SK-N-SH (cell line): ENCODE data around the gene SUMO2. TPM values are rescaled to one million over a fixed set of nuclear protein-coding genes. Genes with fewer than 3 reads are reported as not detected.

Experiments
- CTCF ChIA-PET: fragments of 300-600, 350-600 bp; formaldehyde crosslinking; extraction: SDS; loops from one replicate; lab custom pipeline; 2021; lab: Yijun Ruan, JAX
- POLR2A ChIA-PET: fragments of 350-600 bp; sonication (Branson Sonifier 250); formaldehyde crosslinking; extraction: SDS; loops from one replicate; lab custom pipeline; 2020; ENCODE audit warnings: antibody characterized with exemption, inconsistent platforms; lab: Yijun Ruan, JAX
- DNase-seq: peaks from one replicate; pipeline ENCODE4 v3.0.0; 2012
- H2AFZ ChIP-seq: fragments of 200-600 bp; sonication (generic); 2 replicates; pipeline ENCODE4 v1.8.1; 2016; ENCODE audit warnings: antibody characterized with exemption, mild to moderate bottlenecking, low read depth
- H3F3A ChIP-seq: fragments of 200-600 bp; sonication (generic); replicated peaks from 2 replicates; pipeline ENCODE3; 2016; ENCODE audit warnings: antibody characterized with exemption, mild to moderate bottlenecking; ENCODE audit not compliant: insufficient read depth
- H3K27ac ChIP-seq, 2 experiments: fragments of 200-500 bp in 1 of 2; fragments of 200-600 bp in 1 of 2; sonication (Bioruptor generic) in 1 of 2; sonication (generic), shearing (Covaris generic) in 1 of 2; 2 replicates each; pipeline versions ENCODE4 v1.5.1 to v1.6.1; 2014 to 2016; ENCODE audit warnings: low read depth in 2 of 2, inconsistent platforms in 1 of 2, low read length in 1 of 2, mild to moderate bottlenecking in 1 of 2, mixed read lengths in 1 of 2
- H3K27me3 ChIP-seq: fragments of 200-600 bp; sonication (generic), shearing (Covaris generic); 2 replicates; pipeline ENCODE4 v1.6.1; 2016; ENCODE audit warnings: mixed run types; ENCODE audit not compliant: insufficient read depth
- H3K36me3 ChIP-seq, 2 experiments: fragments of 200-500 bp in 1 of 2; fragments of 200-600 bp in 1 of 2; sonication (Bioruptor generic) in 1 of 2; sonication (generic) in 1 of 2; replicated peaks in 1 of 2; 2 replicates each; pipeline versions ENCODE3 to v1.5.1; 2014 to 2016; ENCODE audit warnings: low read length in 1 of 2, mild to moderate bottlenecking in 1 of 2; ENCODE audit not compliant: insufficient read depth in 2 of 2, control insufficient read depth in 1 of 2
- H3K4me1 ChIP-seq, 2 experiments: fragments of 200-500 bp in 1 of 2; fragments of 200-600 bp in 1 of 2; sonication (Bioruptor generic) in 1 of 2; sonication (generic), shearing (Covaris generic) in 1 of 2; 2 replicates each; pipeline versions ENCODE4 v1.5.1 to v1.6.1; 2014 to 2016; ENCODE audit warnings: low read depth in 1 of 2, low read length in 1 of 2, mixed run types in 1 of 2; ENCODE audit not compliant: insufficient read depth in 2 of 2, control insufficient read depth in 1 of 2
- H3K4me2 ChIP-seq: fragments of 200-600 bp; sonication (generic), shearing (Covaris generic); 2 replicates; pipeline ENCODE4 v1.6.1; 2017; ENCODE audit warnings: mixed run types
- H3K4me3 ChIP-seq, 2 experiments: fragments of 200-500 bp in 1 of 2; fragments of 200-600 bp in 1 of 2; sonication (Bioruptor generic) in 1 of 2; sonication (generic), shearing (Covaris generic) in 1 of 2; 2 replicates each; pipeline versions ENCODE4 v1.5.1 to v1.8.1; 2014 to 2016; ENCODE audit warnings: low read depth in 2 of 2, inconsistent platforms in 1 of 2, low read length in 1 of 2, mild to moderate bottlenecking in 1 of 2, mixed read lengths in 1 of 2, moderate library complexity in 1 of 2
- H3K79me2 ChIP-seq: fragments of 200-600 bp; sonication (generic); 2 replicates; pipeline ENCODE4 v1.8.1; 2017; ENCODE audit warnings: mild to moderate bottlenecking; ENCODE audit not compliant: insufficient read depth
- H3K9ac ChIP-seq: fragments of 200-600 bp; sonication (generic); 2 replicates; pipeline ENCODE4 v1.6.1; 2017; ENCODE audit warnings: mixed run types
- H3K9me2 ChIP-seq: fragments of 200-600 bp; sonication (generic); 2 replicates; pipeline ENCODE4 v1.6.1; 2017; ENCODE audit warnings: mixed run types
- H3K9me3 ChIP-seq: fragments of 200-600 bp; sonication (generic); 2 replicates; pipeline ENCODE4 v1.6.1; 2017; ENCODE audit warnings: mixed run types, mild to moderate bottlenecking, moderate library complexity
- H4K20me1 ChIP-seq: fragments of 200-600 bp; sonication (generic); 2 replicates; pipeline ENCODE4 v1.6.1; 2017; ENCODE audit warnings: mild to moderate bottlenecking, mixed run types; ENCODE audit not compliant: insufficient read depth
- CHD2 ChIP-seq: fragments of 150-350 bp; IDR thresholded peaks from 2 replicates; pipeline ENCODE4 v1.6.1; 2018; ENCODE audit warnings: low read length; ENCODE audit not compliant: partially characterized antibody
- CTCF ChIP-seq: fragments of 200-600 bp; sonication (generic); IDR thresholded peaks from 2 replicates; pipeline ENCODE4 v1.6.1; 2017; ENCODE audit warnings: antibody characterized with exemption, mild to moderate bottlenecking, moderate library complexity
- EP300 ChIP-seq, 2 experiments: IDR thresholded peaks; 2 replicates each; pipeline versions ENCODE4 v1.4.0 to v1.6.1; 2012; ENCODE audit warnings: borderline replicate concordance in 1 of 2, low read depth in 1 of 2, low read length in 1 of 2
- IRF3 ChIP-seq: fragments of 150-350 bp; IDR thresholded peaks from 2 replicates; pipeline ENCODE4 v1.6.1; 2016; ENCODE audit warnings: mild to moderate bottlenecking, low read depth, low read length
- NFIC ChIP-seq: IDR thresholded peaks from 2 replicates; pipeline ENCODE4 v1.4.0; 2012; ENCODE audit warnings: borderline replicate concordance
- NRF1 ChIP-seq: IDR thresholded peaks from 2 replicates; pipeline ENCODE4 v1.6.1; 2012; ENCODE audit warnings: low read depth, mild to moderate bottlenecking, low read length
- POLR2AphosphoS5 ChIP-seq: IDR thresholded peaks from 2 replicates; pipeline ENCODE4 v1.6.1; 2012; ENCODE audit warnings: low read depth, low read length
- RCOR1 ChIP-seq: fragments of 150-350 bp; IDR thresholded peaks from 2 replicates; pipeline ENCODE4 v1.6.1; 2017; ENCODE audit warnings: antibody characterized with exemption, low read length
- SIN3A ChIP-seq: IDR thresholded peaks from 2 replicates; pipeline ENCODE4 v1.6.1; 2012; ENCODE audit warnings: low read depth, mild to moderate bottlenecking, low read length, moderate library complexity, borderline replicate concordance
- WGBS: methylation state at CpG from one replicate; pipeline ENCODE4 v1.1.6; 2017; ENCODE audit warnings: low lambda C conversion rate; 5-methylcytosine and 5-hydroxymethylcytosine counted together
- polyA plus RNA-seq, 3 experiments: library from polyadenylated mRNA; depleted of rRNA; stranded (reverse); fragments of >200 nt; gene quantifications; 2 replicates each; pipeline ENCODE4 v1.2.3, GENCODE V29; 2012

SUMO2 gene
- polyA plus RNA-seq, 1 of the 3 experiments (the other 2 are of a cell fraction), result 114 TPM

GRCh38 chr17:75181110-75181509 lies 1.6 kb downstream of the SUMO2 start:
- Histone ChIP-seq H3K4me3 (peak overlapping the region; percentile 67 to 93), H4K20me1 (peaks cover 57% of the 10 kb centered on the region), H3F3A (peaks cover 20% of the 10 kb centered on the region), H3K9me3 (no peaks in the 10 kb centered on the region), H2AFZ (no peak overlapping the region)
- no peak for DNase-seq
- CTCF ChIA-PET, result interaction anchor here (0.7 to 2.7 kb wide), 10 partner anchors 10 to 231 kb away, joined by 3 to 13 read pairs (median 3); partner anchors contain the start of genes CDR2L, MIF4GD and NT5C
- WGBS, result 23% methylated on average over 8 of the region's 8 CpGs
- TF ChIP-seq NFIC (no peak), SIN3A (no peak)
- TF ChIP-seq, all 33 proteins: peak for 0
- Histone ChIP-seq H3K27ac (peak overlapping the region in 1 of 2 experiments; percentile 99; a peak in 1 of 4 replicates), H3K9ac (peak overlapping the region; percentile 99), H3K36me3 (peaks cover 6 to 47% of the 10 kb centered on the region in 2 experiments), H3K4me1 (peaks cover 3 to 6% of the 10 kb centered on the region in 2 experiments; a peak in 2 of 4 replicates), H3K9me2 (no peaks in the 10 kb centered on the region), H3K79me2 (peaks cover 74% of the 10 kb centered on the region), H3K27me3 (no peaks in the 10 kb centered on the region), H3K4me2 (peak overlapping the region; percentile 99)
- POLR2A ChIA-PET, result interaction anchor here (0.6 kb wide), 1 partner anchor 55 kb away, joined by 3 read pairs; no protein-coding TSS in a partner anchor

GRCh38 chr17:75178453-75178852 lies 4.3 kb downstream of the SUMO2 start:
- TF ChIP-seq NRF1, result no peak
- TF ChIP-seq IRF3, result no peak
- TF ChIP-seq CHD2, result no peak
- TF ChIP-seq CTCF, result no peak
- TF ChIP-seq RCOR1, result no peak
- TF ChIP-seq POLR2AphosphoS5, result no peak
- no peak for TF ChIP-seq EP300 (IDR thresholded peaks at IDR 0.05; ENCODE audit: borderline replicate concordance in 1 of 2, low read depth in 1 of 2, low read length in 1 of 2)
- Histone ChIP-seq H3K9me3 (no peaks in the 10 kb centered on the region), H3K9ac (no peak overlapping the region), H3K4me3 (no peak overlapping the region), H3K4me2 (no peak overlapping the region), H3K36me3 (peaks cover 21 to 74% of the 10 kb centered on the region in 2 experiments), H3K27me3 (no peaks in the 10 kb centered on the region), H3K9me2 (no peaks in the 10 kb centered on the region), H4K20me1 (peaks cover 71% of the 10 kb centered on the region), H3K27ac (no peak overlapping the region), H3K79me2 (peaks cover 94% of the 10 kb centered on the region), H2AFZ (no peak overlapping the region), H3K4me1 (peaks cover 3 to 6% of the 10 kb centered on the region in 2 experiments; a peak in 2 of 4 replicates), H3F3A (peaks cover 27% of the 10 kb centered on the region)
- no peak for DNase-seq
- POLR2A ChIA-PET, result interaction anchor here (0.7 kb wide), 1 partner anchor 8 kb away, joined by 3 read pairs; no protein-coding TSS in a partner anchor
- WGBS, result 95% methylated on average over 6 of the region's 6 CpGs
- CTCF ChIA-PET, result interaction anchor here (0.6 to 1.3 kb wide), 2 partner anchors 94 to 162 kb away, joined by 3 read pairs; no protein-coding TSS in a partner anchor
